ENCODE data around the gene CBFA2T3.

- TF ChIP-seq POLR2A (IDR thresholded peaks at IDR 0.05; ENCODE audit: low read length) (no peak), GATA1 (IDR thresholded peaks at IDR 0.05; ENCODE audit: low read depth, low read length) (no peak)
Observed at GRCh38 chr16:88872650-88873331, 104.2 kb downstream of the CBFA2T3 start.

Measured in erythroblast (primary cell).